Activated CD8-positive, alpha-beta memory T cell treated with anti-CD3 and anti-CD28 coated beads, Interleukin-2, amount 50 U/mL, for 1 hour (primary cell): Measurements from ENCODE around the gene SLC9A9.

ENCODE experiments used
- DNase-seq: peaks from one replicate; pipeline ENCODE4 v3.0.0-alpha.2; 2020; ENCODE audit errors: extremely low read depth

SLC9A9 gene

DNA sequence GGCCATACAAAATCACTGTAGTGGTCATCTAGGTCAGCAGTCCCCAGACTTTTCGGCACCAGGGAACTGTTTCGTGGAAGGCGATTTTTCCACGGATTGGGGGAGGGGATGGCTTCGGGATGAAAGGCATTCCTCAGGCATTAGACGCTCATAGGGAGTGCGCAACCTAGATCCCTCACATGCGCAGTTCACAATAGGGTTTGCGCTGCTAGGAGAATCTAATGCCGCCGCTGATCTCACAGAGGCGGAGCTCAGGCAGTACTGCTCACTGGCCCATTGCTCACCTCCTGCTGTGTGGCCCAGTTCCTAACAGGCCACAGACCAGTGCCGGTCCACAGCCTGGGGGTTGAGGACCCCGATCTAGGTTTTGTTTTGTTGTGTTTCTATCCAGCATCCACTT is 200.1 kb downstream of the SLC9A9 start:
- no peak for DNase-seq

- no peak for DNase-seq
Measured at GRCh38 chr3:143644370-143645089, 203.7 kb downstream of the SLC9A9 start.

DNA sequence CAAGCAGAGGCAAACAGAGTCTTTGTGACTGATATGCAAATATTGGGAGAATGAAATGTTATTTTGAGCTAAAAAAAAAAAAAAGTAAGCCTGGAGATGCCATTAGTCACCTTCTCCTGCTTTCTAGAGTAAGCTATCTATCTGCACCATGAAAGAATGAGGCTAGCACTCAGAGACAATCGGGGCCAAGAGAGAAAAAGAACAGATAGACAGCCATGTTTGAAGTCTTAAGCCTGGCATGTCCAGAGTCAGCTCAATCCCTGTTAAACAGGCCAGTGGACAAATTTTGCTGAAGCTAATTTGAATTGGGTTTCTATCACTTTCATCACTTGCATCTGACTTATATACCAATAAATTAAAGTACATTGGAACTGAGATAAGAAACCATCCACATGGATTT is 204.4 kb downstream of the SLC9A9 start:
- no peak for DNase-seq

GRCh38 chr3:143640774-143641173 is 207.5 kb downstream of the SLC9A9 start:
- no peak for DNase-seq

GRCh38 chr3:143637133-143637532 is 211.1 kb downstream of the SLC9A9 start:
- DNase-seq: no peak

DNA sequence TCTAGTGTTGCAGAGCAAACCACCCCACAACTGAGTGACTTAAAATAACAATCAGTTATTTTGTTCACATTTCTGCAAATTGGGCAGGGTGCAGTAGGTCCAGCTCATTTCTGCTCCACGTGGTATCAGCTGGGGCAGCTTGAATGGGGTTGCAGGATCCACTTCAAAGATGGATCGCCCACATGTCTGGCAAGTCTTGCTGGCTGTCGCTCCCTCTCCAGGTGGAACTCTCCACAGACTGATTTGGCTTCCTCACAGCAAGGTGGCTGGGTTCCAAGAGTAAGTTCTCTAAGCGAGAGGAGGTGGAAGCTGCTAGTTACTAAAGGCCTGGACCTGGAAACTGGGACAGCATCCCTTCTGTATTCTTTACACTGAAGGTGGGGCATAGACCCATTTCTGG is 213.3 kb downstream of the SLC9A9 start:
- no peak for DNase-seq

DNA sequence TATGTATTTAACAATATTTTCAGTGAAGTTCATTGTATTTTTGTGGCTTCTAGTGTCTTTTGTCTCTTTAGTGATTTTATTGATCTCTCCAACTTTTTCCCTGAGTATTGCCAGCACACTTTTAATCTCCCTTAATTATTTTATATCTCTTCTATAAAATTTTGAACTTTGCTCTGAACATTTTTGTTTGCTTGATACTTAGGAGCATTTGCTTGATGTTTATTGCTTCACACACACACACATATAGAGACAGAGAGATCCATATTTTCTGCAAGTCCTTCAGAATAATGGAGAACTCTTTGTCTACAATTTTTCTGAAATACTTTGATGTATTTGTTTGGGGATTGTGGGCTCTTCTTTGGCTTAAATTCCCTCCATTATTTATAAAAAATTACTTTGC is 213.8 kb downstream of the SLC9A9 start:
- no peak for DNase-seq

DNA sequence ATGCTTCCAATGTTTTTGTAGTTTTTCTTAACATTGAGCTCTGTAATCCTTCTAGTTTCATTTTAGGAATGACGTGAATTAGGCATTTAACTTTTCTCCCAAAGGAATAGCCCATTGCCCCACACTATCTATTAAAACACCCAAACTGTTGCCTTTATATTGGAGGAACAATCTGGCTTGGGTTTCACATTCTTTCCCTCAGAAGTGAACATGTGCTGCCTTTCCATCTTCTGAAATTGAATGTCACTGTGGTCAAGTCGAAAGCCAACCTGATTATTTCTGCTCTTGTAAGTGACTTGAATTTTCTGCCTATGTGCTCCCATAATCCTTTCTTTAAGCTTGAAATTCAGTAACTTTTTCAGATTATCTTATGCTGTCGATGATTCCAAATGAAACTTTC is 214.5 kb downstream of the SLC9A9 start:
- DNase-seq: no peak

DNA sequence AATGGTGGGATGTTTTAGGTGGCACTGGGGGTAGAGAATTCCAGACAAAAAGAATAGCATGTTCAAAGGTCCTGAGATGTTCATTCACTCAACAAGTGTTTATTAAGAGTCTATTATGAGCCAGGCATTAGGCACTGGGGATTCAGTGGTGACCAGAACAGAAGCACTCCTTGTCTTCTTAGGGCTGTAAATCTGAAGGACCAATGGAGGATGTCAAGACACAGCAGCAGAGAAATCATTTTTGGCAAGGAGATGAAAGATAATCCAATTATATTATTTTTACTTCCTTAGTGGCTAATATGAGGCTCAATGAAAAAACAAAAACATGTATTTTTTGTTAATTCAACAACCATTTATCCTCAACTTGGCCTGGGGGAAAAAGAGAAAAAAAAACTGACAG is 218.5 kb downstream of the SLC9A9 start:
- DNase-seq: no peak

DNA sequence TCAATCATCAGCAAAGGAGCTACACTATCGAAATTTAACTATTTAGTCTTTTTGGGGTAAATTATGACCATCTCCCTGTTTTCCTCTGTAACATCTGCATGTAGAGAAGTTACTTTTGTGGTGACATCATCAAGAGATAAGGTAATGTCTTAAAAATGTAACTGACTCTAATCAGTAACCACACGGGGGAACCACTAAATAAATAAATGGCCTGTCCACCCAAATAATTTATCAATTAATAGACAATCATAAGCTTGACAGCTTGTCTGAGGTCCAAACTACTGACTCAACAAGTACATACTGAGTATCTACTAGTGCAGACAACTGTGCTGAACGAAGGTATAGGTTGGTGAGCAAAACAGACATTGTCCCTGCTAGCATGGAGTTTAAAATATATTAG is 219.3 kb downstream of the SLC9A9 start:
- no peak for DNase-seq

GRCh38 chr3:143627336-143627735 is 220.9 kb downstream of the SLC9A9 start:
- no peak for DNase-seq

DNA sequence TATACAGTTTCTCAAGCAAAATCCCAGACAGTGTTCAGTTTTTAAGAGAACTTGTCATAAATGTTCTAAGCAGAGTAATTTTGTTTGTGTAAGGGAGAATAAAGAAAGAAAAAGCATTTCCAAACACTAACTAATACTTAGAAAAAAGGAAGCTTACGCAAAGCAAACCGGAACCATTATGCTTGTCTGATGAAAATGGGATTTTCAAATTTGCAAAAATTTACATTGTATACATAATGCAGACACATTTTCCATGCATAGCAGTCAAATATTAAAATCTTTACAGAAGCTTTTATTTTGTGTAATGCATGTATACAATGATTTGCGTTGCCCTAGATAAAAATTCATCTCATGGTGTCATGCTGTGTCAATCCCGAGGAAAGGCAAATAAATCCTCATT is 229.0 kb downstream of the SLC9A9 start:
- DNase-seq: no peak

DNA sequence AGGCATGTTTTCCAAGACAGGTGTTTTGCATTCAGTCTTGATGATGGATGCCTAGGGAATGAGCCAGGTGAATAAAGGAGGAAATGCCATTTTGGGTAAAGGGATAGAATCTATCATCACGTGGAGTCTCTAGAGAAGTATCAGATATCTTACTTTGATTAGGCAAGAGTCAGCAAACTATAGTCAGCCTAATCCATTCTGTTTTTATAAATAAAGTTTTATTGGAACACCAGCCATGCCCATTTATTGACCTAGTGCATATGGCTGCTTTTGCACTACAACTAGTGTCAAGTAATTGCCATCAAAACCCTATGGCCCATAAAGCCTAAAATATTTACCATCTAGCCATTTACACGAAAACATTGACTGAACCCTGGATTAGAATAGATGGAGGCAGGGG is 231.2 kb downstream of the SLC9A9 start:
- DNase-seq: no peak

DNA sequence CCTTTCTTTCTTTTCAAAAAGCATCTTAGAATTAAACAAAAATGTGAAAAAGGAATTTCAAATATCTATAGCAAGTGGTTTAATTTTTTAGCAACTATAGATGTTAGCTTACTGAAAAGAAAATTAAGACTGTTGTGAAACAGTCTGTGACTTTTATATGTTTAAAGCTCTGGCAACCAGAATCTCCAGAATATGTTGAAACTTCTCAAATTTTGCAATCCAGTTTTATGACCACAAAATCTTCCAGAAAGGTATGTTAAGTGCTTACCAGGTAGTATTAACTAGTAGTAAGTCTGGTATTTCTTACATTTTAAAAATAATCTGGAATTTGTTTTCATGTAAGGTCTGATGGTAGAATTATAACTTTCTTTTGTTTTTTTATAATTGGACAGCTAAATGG is 235.0 kb downstream of the SLC9A9 start:
- no peak for DNase-seq

DNA sequence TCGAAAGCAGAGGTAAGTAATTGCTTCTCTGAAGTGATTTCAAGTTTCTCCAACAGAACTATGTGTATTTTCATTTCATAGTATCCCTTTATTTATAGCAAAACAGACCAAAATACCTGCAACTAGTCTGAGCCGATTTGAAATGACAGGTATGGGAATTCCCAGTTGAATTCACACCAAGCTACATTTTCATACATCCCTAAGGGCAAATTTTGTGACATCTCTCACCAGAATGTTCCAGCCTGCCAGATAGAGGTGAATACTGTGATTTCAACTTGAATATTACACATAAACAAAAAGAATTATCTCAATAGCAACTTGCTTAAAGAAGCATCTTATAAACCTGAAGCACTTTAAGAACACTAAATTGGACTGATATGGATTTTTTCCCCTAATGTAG is 235.7 kb downstream of the SLC9A9 start:
- no peak for DNase-seq

DNA sequence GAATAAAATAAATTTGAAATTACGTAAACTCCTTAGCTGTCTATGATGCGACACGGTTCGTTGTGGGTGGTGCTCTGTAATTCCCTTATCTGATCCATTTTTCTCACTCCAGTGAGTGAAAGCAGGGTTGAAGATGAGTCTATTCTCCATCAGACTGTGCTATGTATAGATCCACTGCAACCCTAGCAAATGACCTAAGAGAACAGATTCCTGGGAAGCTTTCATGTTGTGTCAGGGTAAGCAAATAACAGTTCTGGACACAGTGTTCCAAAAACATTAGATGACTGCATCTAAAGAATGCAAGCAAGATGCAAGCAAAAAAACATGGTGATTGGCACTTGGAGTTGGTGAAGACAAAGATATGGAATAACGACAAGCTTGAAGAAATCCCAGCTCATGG is 239.3 kb downstream of the SLC9A9 start:
- DNase-seq: no peak

GRCh38 chr3:143605233-143605950 is 242.9 kb downstream of the SLC9A9 start:
- no peak for DNase-seq

DNA sequence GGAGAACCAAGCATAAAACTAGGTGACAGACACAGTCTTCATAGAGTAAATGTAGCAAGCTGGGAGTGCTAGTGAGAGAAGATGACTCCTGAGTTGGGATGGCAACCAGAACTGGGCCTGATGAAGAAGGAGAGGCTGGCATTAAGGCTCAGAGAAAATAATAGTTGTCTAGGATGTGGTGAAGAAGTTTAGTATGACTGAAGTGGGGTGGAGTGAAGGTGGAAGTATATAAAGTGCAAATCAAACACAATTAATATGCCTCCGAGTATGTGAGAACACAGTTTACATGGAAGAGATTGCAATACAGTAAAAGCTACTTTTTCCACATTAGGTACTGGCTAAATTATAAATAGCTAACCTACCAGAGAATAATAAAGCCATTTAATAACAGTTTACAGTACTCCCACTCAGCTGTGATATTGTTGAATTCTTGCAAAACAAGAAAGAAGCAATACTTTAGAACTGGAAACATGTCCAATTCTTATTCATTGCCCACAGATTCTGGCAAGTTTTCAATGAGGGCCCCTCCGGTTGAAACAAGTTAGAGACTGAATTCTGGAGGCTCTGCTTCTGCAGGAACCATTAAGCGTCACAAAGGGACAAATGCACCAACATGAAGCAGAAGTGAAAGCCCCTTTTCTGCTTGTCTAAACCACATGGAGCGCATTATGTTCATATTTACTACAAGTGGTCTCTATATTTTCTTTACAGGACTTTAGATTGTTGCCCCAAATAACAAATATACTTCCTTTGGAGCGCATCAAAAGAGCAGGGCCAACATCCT is 243.7 kb downstream of the SLC9A9 start:
- DNase-seq: no peak

GRCh38 chr3:143603774-143604173 is 244.5 kb downstream of the SLC9A9 start:
- DNase-seq: no peak

DNA sequence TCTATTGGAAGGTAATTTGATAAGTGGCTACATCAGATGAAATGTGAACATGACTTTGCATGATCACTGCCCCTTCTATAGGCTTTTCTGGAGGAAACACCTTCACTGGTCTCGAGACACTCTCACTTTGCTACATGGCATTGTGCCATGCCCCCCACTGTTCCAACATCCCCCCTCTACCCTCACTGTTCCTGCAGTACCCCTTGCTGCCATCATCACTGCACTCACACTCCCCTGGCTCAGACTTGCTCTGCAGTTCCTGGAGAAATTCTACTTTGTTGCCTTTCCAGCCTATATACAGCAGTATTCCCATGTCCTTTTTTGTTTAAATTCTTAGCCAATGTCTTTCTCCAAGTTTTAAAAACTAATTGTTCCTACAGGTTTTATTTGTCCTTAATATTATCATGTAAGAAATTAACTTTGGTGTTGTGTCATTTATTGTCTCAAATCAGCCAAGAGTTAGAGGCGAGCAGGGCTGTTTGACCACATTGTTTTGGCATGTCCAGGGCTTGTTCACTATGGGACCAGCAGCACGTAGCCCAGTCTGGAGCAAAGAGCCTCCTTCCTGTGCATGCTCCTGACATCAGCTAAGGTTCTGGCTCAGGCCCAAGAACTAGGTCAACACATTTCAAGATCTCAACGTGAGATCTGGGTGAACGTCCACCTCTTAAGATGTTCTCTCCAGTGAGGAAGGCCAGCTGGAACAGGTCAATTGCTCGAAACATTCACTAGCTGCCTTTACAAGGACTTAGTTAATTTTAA is 246.4 kb downstream of the SLC9A9 start:
- no peak for DNase-seq

GRCh38 chr3:143600756-143601718 is 247.2 kb downstream of the SLC9A9 start:
- no peak for DNase-seq
